ENCODE results near the gene STRIP1.

GRCh38 chr1:110061341-110061740 lies 26.9 kb downstream of the STRIP1 start:
- TF ChIP-seq CTCF (IDR thresholded peaks at IDR 0.05), result no peak
- no peak for TF ChIP-seq POLR2A (IDR thresholded peaks at IDR 0.05)
